GM18502 (cell line): ENCODE measurements around the gene DHRS7C.
"Not testable (repeated sequence)": the region's sequence is repeated elsewhere in the genome, so short reads cannot be mapped to it uniquely, and the experiment has no call there.

Experiments used
- ATAC-seq: cut with Tn5 transposase; IDR thresholded peaks from one replicate; pipeline ENCODE4 v1.9.1; 2021; ENCODE audit warnings: mild to moderate bottlenecking; ENCODE audit not compliant: unreplicated experiment, poor library complexity

DHRS7C gene

GRCh38 chr17:9810100-9810949 is 18.9 kb upstream of the DHRS7C start:
- ATAC-seq = no peak

GRCh38 chr17:9809409-9809808 is 18.0 kb upstream of the DHRS7C start:
- ATAC-seq = no peak

DNA sequence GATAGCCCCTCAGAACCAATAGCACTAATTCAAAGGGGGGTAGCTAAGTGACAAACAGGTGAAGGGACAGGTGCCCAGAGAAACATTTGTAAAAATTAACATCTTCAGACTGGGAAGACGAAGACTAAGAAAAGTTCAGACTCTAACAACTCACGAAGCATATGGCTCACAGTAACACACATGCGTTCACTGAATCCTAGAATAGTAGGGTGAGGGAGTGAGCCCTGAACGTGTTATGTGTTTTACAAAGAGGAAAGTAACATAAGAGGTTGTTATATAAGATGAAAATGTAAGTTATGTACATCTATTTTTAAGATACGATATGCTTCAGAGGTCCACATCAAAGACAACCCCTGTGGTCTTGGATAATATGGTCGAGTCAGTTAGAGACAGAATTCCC is 15.3 kb upstream of the DHRS7C start:
- no peak for ATAC-seq

DNA sequence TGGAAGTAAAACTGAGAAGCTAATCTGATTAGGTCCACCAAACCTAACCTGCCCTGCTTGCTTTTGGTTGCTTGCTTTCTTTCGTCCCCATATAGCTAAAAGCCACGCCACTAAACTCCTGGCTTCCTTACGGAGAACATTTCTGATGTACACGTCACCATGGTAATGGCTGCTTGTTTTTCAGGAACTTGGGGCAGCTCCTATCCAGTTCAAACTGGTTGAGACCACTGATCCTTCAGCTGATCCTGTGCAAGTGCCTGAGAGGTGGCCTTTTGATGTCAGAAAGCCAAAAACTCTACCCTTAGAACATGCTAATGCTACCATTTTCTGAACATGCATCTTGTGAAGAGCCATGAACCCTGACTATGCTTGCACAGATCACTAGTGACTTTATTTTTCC is 14.4 kb upstream of the DHRS7C start:
- no peak for ATAC-seq

DNA sequence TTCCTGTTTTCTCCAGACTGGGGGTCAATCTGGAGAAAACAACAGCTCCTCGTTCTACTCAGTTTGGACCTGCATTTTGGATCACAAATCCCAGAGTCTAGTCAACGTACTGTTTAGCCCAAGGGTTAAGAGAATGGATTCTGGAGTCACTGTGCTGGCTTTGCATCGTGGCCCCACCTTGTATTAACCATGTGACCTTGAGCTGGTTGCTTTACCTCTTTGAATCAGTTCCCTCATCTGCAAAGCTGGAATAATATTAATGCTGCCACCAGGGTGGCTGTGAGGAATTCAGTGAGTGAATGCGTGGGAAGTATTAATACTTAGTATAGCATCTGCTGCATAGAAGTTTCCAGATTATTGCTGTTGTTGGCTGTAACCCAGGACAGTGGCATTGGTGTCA is 11.3 kb upstream of the DHRS7C start:
- ATAC-seq = no peak

GRCh38 chr17:9802294-9802693 is 10.9 kb upstream of the DHRS7C start:
- no peak for ATAC-seq

- no peak for ATAC-seq
Measured at GRCh38 chr17:9801505-9801904, 10.1 kb upstream of the DHRS7C start.

- no peak for ATAC-seq
Measured at GRCh38 chr17:9798724-9799123, 7.3 kb upstream of the DHRS7C start.

GRCh38 chr17:9798008-9798407 is 6.6 kb upstream of the DHRS7C start:
- ATAC-seq = no peak

GRCh38 chr17:9792181-9792840 is 919 bp upstream of the DHRS7C start:
- ATAC-seq = no peak

DNA sequence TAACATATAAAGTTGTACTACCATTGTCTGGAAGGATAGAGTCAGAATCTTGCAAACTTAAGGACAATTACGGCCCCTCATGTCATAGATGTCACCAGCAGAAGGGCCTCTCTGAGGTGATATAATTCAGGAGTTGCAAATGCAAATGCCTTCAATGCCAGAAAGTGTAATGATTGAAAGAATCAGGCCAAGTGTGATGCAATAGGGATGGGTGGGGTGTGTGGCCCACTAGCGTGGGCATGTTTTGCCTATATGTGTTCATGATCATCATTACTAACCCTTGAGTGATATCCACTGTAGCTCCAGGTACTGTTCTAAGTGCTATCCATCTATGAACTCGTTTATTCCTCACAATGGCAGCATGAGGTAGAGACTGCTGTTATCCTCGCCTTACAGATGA is 1.1 kb downstream of the DHRS7C start:
- no peak for ATAC-seq

DNA sequence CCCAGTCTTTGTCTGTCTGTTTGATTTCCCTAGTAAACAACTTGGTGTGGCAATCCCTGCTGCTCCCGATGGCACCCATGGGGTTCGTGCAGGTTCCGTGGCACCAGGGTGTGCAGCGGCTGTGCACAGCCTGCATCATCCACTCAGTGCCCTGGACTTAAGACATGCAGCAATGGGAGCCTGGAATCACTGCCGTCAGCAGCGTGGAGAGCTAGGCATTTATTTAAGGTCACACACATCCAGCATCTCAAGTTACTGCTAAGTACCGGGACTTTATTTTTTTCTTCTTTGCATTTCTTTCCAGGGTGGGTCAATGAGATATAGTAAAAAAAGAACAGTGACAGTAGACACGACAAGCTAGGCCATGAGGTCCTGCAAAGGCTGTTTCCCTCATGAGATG is 2.8 kb downstream of the DHRS7C start:
- no peak for ATAC-seq

DNA sequence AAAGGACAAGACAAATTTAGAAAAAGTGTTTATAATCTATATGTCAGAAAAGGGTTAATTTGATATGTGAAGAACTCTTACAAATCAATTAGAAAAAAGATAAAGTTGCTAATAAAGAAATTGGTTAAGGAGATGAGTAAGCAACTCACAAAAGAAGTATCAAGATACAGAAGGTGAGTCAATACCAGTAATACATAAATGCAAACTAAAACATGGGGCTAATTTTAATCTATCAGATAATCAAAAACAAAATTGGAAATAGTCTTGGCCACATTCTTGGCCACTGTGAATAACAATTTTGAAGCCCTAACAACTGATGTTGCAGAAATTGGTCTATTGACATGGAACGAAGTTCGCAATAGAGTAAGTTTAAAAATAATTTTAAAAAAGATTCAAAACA is 6.8 kb downstream of the DHRS7C start:
- ATAC-seq = no peak

GRCh38 chr17:9783465-9783864 is 7.9 kb downstream of the DHRS7C start:
- ATAC-seq = not testable (repeated sequence)

- no peak for ATAC-seq
Measured at GRCh38 chr17:9783050-9783449, 8.3 kb downstream of the DHRS7C start.

GRCh38 chr17:9780552-9780951 is 10.8 kb downstream of the DHRS7C start:
- no peak for ATAC-seq

DNA sequence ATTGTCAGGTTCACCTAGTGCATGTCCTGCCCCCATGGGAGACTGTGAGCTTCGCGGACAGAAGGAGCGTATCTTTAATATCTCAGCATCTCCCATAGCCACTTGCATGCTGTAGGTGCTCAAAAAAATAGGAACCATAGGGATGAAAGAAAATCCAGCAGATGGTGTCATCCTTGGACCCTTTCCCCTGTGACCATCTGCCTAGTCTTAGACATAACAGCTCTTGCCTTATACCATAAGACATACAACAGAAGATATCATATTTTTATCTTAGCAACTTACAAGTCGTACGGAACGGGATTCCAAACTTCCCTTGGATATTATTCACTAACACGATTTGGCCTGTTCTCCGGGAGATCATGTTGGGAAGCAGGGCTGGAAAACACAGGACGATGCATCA is 14.5 kb downstream of the DHRS7C start:
- no peak for ATAC-seq

DNA sequence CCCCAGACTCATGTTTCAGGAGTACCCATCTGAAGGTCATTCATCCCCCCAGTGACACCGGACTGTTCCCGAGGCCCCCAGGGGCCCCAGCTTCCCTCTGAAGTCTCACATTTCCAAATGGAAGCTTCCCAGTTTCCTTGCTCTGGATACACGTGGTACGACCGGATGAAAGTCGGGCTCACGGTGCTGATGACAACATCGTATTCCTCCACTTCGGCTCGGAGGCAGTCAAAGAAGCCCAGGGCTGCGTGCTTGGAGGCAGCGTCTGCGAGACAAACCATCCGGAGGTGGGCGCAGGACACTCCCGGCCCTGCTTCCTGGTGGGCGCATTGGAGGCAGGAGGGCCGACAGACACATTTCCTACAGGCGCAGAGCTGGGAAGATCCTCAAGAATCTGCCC is 18.7 kb downstream of the DHRS7C start:
- ATAC-seq = no peak

GRCh38 chr17:9771465-9771864 is 19.9 kb downstream of the DHRS7C start:
- ATAC-seq = no peak

GRCh38 chr17:9769036-9769695 is 22.2 kb downstream of the DHRS7C start:
- no peak for ATAC-seq

- no peak for ATAC-seq
Measured at GRCh38 chr17:9768381-9768934, 22.9 kb downstream of the DHRS7C start.
